Activated naive CD4-positive, alpha-beta T cell treated with anti-CD3 and anti-CD28 coated beads for 36 hours (primary cell): ENCODE data around the gene PRND. TPM values are rescaled to one million over a fixed set of nuclear protein-coding genes. Genes with fewer than 3 reads are reported as not detected.
"Not testable (repeated sequence)": the region's sequence is repeated elsewhere in the genome, so short reads cannot be mapped to it uniquely, and the experiment has no call there.

ENCODE experiments used
- CTCF ChIA-PET: fragments of 350-600 bp; sonication (Branson Sonifier 250); formaldehyde crosslinking; loops from one replicate; lab custom pipeline; 2021; ENCODE audit warnings: antibody characterized with exemption; lab: Charles Lee
- DNase-seq: peaks from one replicate; pipeline ENCODE4 v3.0.0-alpha.2; 2020
- H3K27ac Mint-ChIP-seq: one replicate; pipeline ENCODE4 v1.8.0; 2021; ENCODE audit warnings: mild to moderate bottlenecking, mixed read lengths
- H3K27me3 Mint-ChIP-seq: one replicate; pipeline ENCODE4 v1.8.0; 2021; ENCODE audit warnings: low read depth, mixed read lengths
- H3K36me3 Mint-ChIP-seq: one replicate; pipeline ENCODE4 v1.8.0; 2021; ENCODE audit warnings: low read depth, mixed read lengths
- H3K4me1 Mint-ChIP-seq: one replicate; pipeline ENCODE4 v1.8.0; 2021; ENCODE audit warnings: low read depth, mixed read lengths
- H3K4me3 Mint-ChIP-seq: one replicate; pipeline ENCODE4 v1.8.0; 2021; ENCODE audit warnings: mild to moderate bottlenecking, moderate library complexity, mixed read lengths
- H3K9me3 Mint-ChIP-seq: one replicate; pipeline ENCODE4 v1.8.0; 2021; ENCODE audit warnings: mixed read lengths
- intact Hi-C: fragments of 100-400 bp; cut with micrococcal nuclease; formaldehyde crosslinking; loops from one replicate; pipeline ENCODE4 v1.15.1; 2023
- total RNA-seq, 2 experiments: library from RNA; stranded (reverse); gene quantifications; one replicate each; pipeline ENCODE4 v1.2.3, GENCODE V29; 2021

The PRND gene
- total RNA-seq, 2 experiments from 2014 or later = not detected

DNA sequence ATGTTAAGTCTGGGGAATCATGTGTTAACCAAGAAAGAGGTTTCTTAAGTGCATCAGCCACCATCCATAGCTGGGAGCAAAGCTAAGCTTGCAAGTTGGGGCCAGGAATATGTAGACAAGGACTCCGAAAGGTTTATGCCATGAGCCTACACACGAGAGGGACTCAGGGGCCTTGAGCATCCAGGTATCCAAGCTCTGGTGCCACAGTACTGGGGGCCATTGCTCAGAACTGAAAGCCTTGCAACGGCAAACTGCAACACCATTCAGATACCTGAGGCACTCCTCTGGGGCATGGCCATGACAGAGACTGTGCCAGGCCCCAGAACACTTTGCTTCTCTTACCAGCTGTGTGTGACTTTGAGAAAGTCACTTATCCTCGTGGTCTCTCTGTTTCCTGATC lies 27.6 kb downstream of the PRND start:
- no peak for DNase-seq
- Mint-ChIP-seq H3K9me3 (peaks cover 1% of the 10 kb centered on the region), H3K4me1 (no peaks in the 10 kb centered on the region), H3K27ac (no peak overlapping the region), H3K4me3 (no peak overlapping the region), H3K27me3 (no peaks in the 10 kb centered on the region), H3K36me3 (no peaks in the 10 kb centered on the region)
- CTCF ChIA-PET = interaction anchor here (0.9 to 2.1 kb wide), 3 partner anchors 8 to 352 kb away, joined by 3 to 4 read pairs (median 3); no protein-coding TSS in a partner anchor
- intact Hi-C loops = no loop called here

DNA sequence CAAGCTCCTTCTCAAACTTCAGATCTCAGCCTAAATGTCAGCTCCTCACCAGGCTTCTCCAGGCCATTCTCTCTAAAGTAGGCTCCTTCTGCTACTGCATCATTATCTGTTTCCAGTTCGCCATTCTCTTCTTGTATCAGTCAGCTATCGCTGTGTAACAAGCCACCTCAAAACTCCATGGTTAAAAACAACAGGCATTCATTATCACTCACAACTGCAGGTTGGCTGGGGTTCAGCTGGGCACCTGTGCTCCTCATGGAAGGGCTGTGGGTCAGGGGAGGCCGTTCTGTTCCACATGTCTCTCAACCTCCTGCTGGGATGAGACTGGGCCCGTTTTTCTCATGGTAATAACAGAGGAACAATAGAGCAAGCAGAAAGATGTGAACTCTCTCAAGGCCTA lies 28.7 kb downstream of the PRND start:
- DNase-seq = no peak
- H3K36me3 Mint-ChIP-seq = no peaks in the 10 kb centered on the region
- H3K27ac Mint-ChIP-seq = no peak overlapping the region
- H3K4me1 Mint-ChIP-seq = no peaks in the 10 kb centered on the region
- CTCF ChIA-PET = no interaction called here
- no peaks in the 10 kb centered on the region for H3K27me3 Mint-ChIP-seq
- intact Hi-C loops = no loop called here
- no peak overlapping the region for H3K4me3 Mint-ChIP-seq
- H3K9me3 Mint-ChIP-seq = peaks cover 1% of the 10 kb centered on the region

DNA sequence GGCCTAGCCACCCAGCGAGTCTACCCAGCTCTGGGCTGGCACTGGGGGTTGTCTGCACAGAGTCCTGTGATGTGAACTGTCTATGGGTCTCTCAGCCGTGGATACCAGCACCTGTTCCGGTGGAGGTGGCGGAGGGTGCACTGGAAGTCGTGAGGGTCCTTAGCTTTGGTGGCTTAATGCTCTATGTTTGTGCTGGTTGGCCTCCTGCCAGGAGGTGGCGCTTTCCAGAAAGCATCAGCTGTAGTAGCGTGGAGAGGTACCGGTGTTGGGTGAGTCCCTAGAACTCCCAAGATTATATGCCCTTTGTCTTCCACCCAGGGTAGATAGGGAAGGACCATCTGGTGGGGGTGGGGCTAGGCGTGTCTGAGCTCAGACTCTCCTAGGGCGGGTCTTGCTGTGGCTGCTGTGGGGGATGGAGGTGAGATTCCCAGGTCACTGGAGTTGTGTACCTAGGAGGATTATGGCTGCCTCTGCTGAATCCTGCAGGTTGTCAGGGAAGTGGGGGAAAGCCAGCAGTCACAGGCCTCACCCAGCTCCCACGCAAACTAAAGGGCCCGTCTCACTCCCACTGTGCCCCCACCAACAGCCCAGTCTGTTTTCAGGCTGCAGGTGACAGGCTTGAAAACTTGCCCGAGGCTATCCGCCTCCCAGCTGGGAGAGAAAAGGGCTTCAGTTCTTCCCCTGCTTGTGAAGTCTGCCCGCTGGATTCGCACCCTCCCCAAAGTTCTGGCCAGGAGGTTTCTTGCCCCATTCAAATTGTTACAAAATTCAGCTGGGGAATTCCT lies 37.6 kb downstream of the PRND start:
- H3K9me3 Mint-ChIP-seq, H3K36me3 Mint-ChIP-seq, H3K4me3 Mint-ChIP-seq, H3K27me3 Mint-ChIP-seq, H3K4me1 Mint-ChIP-seq, H3K27ac Mint-ChIP-seq, intact Hi-C loops: not testable (repeated sequence)
- CTCF ChIA-PET = interaction anchor here (0.6 to 1.7 kb wide), 15 partner anchors 28 to 861 kb away, joined by 3 to 7 read pairs (median 4); no protein-coding TSS in a partner anchor
- DNase-seq = peak; percentile 67

DNA sequence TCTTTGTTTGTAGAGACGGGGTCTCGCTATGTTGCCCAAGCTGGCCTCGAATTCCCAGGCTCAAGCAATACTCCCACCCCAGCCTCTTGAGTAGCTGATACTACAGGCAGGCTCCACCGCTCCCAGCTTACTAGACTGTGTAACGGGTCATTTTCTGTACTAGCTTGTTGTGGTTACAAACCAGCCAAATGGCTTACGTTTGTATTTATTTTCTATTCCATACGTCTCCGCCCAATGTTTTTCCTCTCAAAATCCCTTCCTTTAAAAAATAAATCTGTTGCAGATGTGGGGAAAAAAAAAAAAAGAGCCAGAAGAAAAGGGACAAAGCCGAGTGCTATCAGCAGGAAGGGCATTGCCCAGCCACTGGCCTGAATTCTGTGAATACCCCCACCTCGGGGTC lies 41.6 kb downstream of the PRND start:
- intact Hi-C loops = no loop called here
- no peaks in the 10 kb centered on the region for H3K36me3 Mint-ChIP-seq
- CTCF ChIA-PET = no interaction called here
- H3K4me1 Mint-ChIP-seq = peaks cover 4% of the 10 kb centered on the region
- peaks cover 2% of the 10 kb centered on the region for H3K27me3 Mint-ChIP-seq
- H3K27ac Mint-ChIP-seq = no peak overlapping the region
- H3K9me3 Mint-ChIP-seq = no peaks in the 10 kb centered on the region
- H3K4me3 Mint-ChIP-seq = no peak overlapping the region
- no peak for DNase-seq

DNA sequence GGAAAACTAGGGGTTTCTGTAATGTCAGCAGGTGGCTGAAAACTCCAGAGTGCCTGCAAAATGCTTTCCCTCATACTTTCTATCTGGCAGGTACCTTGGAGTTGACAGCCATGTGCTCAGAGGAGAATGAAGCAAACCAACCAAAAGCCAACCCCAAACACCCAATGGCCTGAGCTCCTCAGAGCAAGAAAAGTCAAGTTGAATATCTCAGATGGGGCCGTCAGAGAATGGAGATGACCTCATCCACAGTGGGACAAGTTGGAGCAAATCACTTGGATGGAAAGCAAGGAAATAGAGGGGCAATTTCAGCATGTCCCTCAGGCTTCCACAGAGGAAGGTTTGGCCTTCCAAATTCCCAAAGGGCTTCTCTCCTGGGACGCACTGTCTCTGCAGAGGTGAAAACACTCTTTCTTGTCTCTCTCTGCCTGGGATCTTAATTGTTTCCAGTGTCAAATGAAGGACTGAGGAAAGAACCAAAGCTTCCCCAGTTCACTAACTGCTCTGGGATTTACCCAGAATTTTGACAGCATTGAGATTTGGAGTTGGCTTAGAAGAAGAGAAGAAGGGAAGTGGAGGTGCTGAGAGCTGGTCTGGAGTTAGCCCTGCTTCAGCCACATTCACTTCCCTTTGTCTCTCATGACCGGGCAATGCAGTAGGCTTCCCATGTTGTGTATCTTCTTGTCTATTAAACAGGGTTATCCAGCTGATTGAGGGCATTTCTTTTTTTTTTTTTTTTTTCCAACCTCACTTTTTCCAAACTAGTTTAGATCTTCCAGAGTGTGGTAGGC lies 42.2 kb downstream of the PRND start:
- CTCF ChIA-PET = interaction anchor here (0.6 kb wide), 1 partner anchor 365 kb away, joined by 3 read pairs; no protein-coding TSS in a partner anchor
- H3K4me1 Mint-ChIP-seq = peaks cover 4% of the 10 kb centered on the region
- H3K9me3 Mint-ChIP-seq = no peaks in the 10 kb centered on the region
- H3K36me3 Mint-ChIP-seq = no peaks in the 10 kb centered on the region
- H3K27me3 Mint-ChIP-seq = peaks cover 2% of the 10 kb centered on the region
- intact Hi-C loops = no loop called here
- H3K4me3 Mint-ChIP-seq = no peak overlapping the region
- no peak for DNase-seq
- no peak overlapping the region for H3K27ac Mint-ChIP-seq

DNA sequence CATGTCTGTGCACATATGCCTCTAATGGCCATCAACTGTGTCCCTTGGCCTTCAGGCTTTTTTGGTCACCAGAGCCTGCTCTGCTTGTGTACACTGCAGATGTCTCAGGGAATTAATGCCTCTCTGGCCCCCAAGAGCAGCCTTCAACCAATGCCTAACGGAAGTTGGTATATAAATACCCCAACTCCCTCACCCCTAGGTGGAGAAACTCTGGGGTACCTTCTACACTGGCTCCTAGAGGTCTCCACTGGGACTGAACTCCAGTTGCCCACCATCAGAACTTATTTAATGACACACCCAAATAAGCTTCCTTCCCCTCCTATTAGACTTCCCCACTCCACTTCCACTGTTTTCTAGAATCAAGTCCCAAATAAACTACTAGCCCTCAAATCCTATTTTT lies 43.1 kb downstream of the PRND start:
- H3K4me1 Mint-ChIP-seq = peaks cover 4% of the 10 kb centered on the region
- CTCF ChIA-PET = no interaction called here
- H3K4me3 Mint-ChIP-seq = no peak overlapping the region
- H3K27me3 Mint-ChIP-seq = peaks cover 2% of the 10 kb centered on the region
- intact Hi-C loops = no loop called here
- H3K36me3 Mint-ChIP-seq = no peaks in the 10 kb centered on the region
- H3K27ac Mint-ChIP-seq = no peak overlapping the region
- no peaks in the 10 kb centered on the region for H3K9me3 Mint-ChIP-seq
- DNase-seq = no peak

DNA sequence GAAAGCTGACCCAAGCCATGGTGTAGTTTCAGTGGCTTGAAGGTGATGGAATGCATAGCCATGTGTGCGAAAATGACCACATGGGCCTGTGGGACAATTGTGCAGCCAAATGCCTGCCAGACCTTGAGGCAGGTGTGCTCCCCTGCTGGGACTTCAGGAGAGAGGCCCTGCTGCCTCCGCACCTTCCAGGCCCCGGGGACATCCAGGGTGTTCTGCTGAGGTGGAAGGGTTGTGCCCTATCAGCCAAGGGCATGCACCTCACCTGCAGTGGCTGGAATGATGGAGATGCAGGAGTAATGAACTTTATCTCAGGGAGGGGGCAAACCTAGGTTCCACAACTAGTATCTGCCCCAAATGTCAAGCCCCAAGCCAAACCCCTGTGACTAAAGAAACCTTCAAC lies 44.0 kb downstream of the PRND start:
- Mint-ChIP-seq H3K9me3 (no peaks in the 10 kb centered on the region), H3K4me1 (peaks cover 4% of the 10 kb centered on the region), H3K36me3 (no peaks in the 10 kb centered on the region), H3K4me3 (no peak overlapping the region), H3K27ac (no peak overlapping the region), H3K27me3 (peaks cover 2% of the 10 kb centered on the region)
- DNase-seq = no peak
- intact Hi-C loops = no loop called here
- CTCF ChIA-PET = interaction anchor here (1.3 kb wide), 1 partner anchor 190 kb away, joined by 6 read pairs; no protein-coding TSS in a partner anchor

DNA sequence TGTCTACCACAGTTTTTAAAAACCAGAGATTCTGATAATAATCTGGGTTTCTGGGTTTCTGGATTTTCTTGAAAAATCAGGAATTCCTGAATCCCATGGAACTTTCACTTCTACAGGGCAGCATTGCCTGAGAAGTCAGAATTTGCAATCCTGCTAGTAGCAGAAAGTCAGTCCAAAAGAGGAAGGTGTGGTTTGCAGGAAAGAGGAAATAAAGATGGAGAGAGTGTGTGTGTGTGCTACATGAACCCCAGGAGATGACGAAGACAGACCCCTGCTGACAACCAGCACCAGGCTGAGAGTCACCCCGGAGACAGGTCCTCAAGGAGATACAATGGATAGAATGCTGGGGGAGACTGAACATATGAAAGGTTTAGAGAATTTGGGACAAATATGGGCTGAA lies 44.9 kb downstream of the PRND start:
- Mint-ChIP-seq H3K4me3 (no peak overlapping the region), H3K27me3 (no peaks in the 10 kb centered on the region), H3K4me1 (peaks cover under 1% of the 10 kb centered on the region), H3K9me3 (peaks cover 6% of the 10 kb centered on the region), H3K36me3 (peaks cover 2% of the 10 kb centered on the region), H3K27ac (no peak overlapping the region)
- intact Hi-C loops = no loop called here
- no peak for DNase-seq
- CTCF ChIA-PET = no interaction called here

DNA sequence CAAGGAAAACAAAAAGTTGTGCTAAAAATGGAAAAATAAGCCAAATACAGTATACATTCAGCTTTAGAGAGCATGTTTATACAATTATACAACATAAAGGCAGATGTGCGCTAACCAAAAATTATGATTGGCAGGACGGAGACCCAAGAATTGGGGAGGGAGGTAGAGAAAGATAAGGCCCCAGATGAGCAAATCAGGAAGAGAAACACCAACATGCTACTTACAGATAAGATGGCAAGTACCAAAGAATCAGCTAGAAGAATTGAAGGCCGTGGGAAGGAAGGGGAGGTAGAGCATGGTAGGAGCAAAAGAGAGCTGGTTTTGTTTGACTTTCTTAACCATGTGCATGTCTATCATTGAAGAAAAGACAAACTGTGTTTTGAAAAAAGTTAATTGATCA lies 45.4 kb downstream of the PRND start:
- intact Hi-C loops = no loop called here

DNA sequence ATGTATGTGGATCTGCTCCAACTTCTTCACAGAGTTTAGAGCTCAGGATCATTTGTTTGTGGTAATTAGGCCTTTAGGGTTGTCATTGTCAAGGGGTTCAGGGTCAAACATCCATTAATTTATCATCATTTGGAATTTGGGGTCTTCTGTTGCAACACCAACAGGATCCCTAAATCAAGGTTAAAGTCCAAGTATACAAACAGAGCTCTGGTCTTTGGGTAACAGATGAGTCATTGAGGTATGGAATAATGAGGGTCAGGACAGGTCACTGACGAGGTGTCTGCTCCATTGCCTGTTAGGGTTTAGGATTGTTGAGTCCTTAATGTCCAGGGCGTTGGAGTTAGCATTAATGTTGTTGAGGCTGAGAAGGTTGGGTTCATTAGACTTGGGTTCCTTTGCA lies 47.6 kb downstream of the PRND start:
- intact Hi-C loops = no loop called here
- CTCF ChIA-PET = no interaction called here
- H3K9me3 Mint-ChIP-seq = peaks cover 11% of the 10 kb centered on the region
- H3K27ac Mint-ChIP-seq = no peak overlapping the region
- H3K4me3 Mint-ChIP-seq = no peak overlapping the region
- no peaks in the 10 kb centered on the region for H3K4me1 Mint-ChIP-seq
- peaks cover 6% of the 10 kb centered on the region for H3K36me3 Mint-ChIP-seq
- DNase-seq = no peak
- H3K27me3 Mint-ChIP-seq = no peaks in the 10 kb centered on the region

More for the DNA sequence above, 45.4 kb downstream of the PRND start:
- Mint-ChIP-seq H3K4me3 (no peak overlapping the region), H3K4me1 (no peaks in the 10 kb centered on the region), H3K9me3 (peaks cover 9% of the 10 kb centered on the region), H3K27ac (no peak overlapping the region), H3K27me3 (no peaks in the 10 kb centered on the region), H3K36me3 (peaks cover 3% of the 10 kb centered on the region)
- DNase-seq = no peak
- CTCF ChIA-PET = no interaction called here

DNA sequence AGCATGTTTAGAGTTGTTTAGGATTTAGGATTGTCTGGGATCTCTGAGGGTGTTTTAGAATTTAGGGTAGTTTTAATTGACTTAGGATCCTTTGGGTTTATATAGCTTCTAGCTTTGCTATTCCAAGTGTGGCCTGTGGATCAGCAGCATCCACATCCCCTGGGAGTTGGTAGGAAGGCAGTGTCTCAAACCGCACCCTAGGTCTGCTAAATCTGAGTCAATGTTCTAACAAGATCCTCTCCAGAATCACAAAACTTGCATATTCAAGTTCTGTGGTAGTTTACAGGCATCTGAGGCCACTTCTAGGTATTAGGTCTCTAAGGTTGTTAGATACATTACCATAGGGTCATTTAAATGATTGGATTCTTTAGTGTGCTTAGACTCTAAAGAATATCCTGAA lies 48.3 kb downstream of the PRND start:
- Mint-ChIP-seq H3K4me1 (no peaks in the 10 kb centered on the region), H3K4me3 (no peak overlapping the region), H3K36me3 (peaks cover 6% of the 10 kb centered on the region), H3K9me3 (peaks cover 11% of the 10 kb centered on the region), H3K27ac (no peak overlapping the region), H3K27me3 (no peaks in the 10 kb centered on the region)
- intact Hi-C loops = no loop called here
- CTCF ChIA-PET = interaction anchor here (0.6 kb wide), 1 partner anchor 185 kb away, joined by 3 read pairs; no protein-coding TSS in a partner anchor
- no peak for DNase-seq

DNA sequence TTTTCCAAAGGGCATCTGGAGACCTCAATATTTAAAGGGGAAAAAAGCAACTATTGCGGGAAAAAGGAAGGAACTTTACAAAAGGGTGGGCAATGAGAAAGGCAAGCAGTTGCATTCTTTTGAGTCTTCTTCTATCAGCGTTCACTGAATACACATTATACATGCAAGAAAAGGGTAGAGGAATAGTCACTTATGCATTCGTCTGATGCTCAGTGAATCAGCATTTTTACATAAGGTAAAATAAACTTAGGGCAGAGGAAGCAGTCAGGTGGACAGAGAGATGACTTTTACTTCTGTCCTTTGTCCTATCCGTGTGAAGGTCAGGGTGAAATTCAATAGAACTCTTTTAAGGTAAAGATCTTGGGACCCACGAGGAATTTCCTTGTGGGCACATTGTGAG lies 49.3 kb downstream of the PRND start:
- Mint-ChIP-seq H3K9me3 (peaks cover 11% of the 10 kb centered on the region), H3K4me1 (no peaks in the 10 kb centered on the region), H3K36me3 (peaks cover 6% of the 10 kb centered on the region), H3K4me3 (no peak overlapping the region), H3K27ac (no peak overlapping the region), H3K27me3 (no peaks in the 10 kb centered on the region)
- intact Hi-C loops = no loop called here
- no peak for DNase-seq
- CTCF ChIA-PET = interaction anchor here (0.6 to 1.3 kb wide), 2 partner anchors 10 to 49 kb away, joined by 3 read pairs; partner anchors contain the start of gene PRND
